SK-N-SH treated with all-trans-retinoic acid at 6 μM for 48 hours (cell line): Measurements from ENCODE around the gene RAC2.

Experiments used
- ATAC-seq: fragments of 200-7000 bp; cut with Tn5 transposase; 3 replicates; pipeline ENCODE4 v1.9.1; 2020; ENCODE audit warnings: mild to moderate bottlenecking, moderate library complexity
- ARNTL ChIP-seq: fragments of 450-650 bp; formaldehyde crosslinking; IDR thresholded peaks from 2 replicates; pipeline ENCODE4 v1.5.0; 2020; ENCODE audit warnings: low read depth, mild to moderate bottlenecking, moderate library complexity, borderline replicate concordance
- BACH2 ChIP-seq: fragments of 250-450 bp; sonication (Bioruptor Pico); IDR thresholded peaks from 2 replicates; pipeline ENCODE4 v1.9.0; 2021; ENCODE audit warnings: mild to moderate bottlenecking, borderline replicate concordance
- CSDC2 ChIP-seq: fragments of 250-450 bp; sonication (Bioruptor Pico); IDR thresholded peaks from 2 replicates; pipeline ENCODE4 v1.5.0; 2020; ENCODE audit warnings: mild to moderate bottlenecking, moderate library complexity
- CSRNP3 ChIP-seq: fragments of 250-450 bp; sonication (Bioruptor Pico); IDR thresholded peaks from 2 replicates; pipeline ENCODE4 v1.5.1; 2021; ENCODE audit warnings: mild to moderate bottlenecking, moderate library complexity
- ESRRG ChIP-seq: fragments of 250-450 bp; sonication (Bioruptor Pico); IDR thresholded peaks from 2 replicates; pipeline ENCODE4 v1.6.1; 2021; ENCODE audit warnings: mild to moderate bottlenecking
- GLIS3 ChIP-seq: fragments of 250-450 bp; sonication (Bioruptor Pico); IDR thresholded peaks from 2 replicates; pipeline ENCODE4 v1.5.0; 2020; ENCODE audit warnings: mild to moderate bottlenecking, moderate library complexity
- ISL1 ChIP-seq: fragments of 250-450 bp; sonication (Bioruptor Pico); IDR thresholded peaks from 2 replicates; pipeline ENCODE4 v2.1.2; 2022; ENCODE audit warnings: mild to moderate bottlenecking, moderate library complexity
- OSR1 ChIP-seq: fragments of 250-450 bp; sonication (Bioruptor Pico); IDR thresholded peaks from 2 replicates; pipeline ENCODE4 v1.8.0; 2022; ENCODE audit warnings: moderate library complexity, mild to moderate bottlenecking, inconsistent platforms
- PPARA ChIP-seq: fragments of 250-450 bp; sonication (Bioruptor Pico); IDR thresholded peaks from 2 replicates; pipeline ENCODE4 v1.5.0; 2020; ENCODE audit warnings: mild to moderate bottlenecking, borderline replicate concordance
- RARB ChIP-seq: fragments of 250-450 bp; sonication (Bioruptor Pico); IDR thresholded peaks from 2 replicates; pipeline ENCODE4 v1.8.0; 2021; ENCODE audit warnings: mild to moderate bottlenecking, moderate library complexity
- SNAI2 ChIP-seq: fragments of 250-450 bp; sonication (Bioruptor Pico); IDR thresholded peaks from 2 replicates; pipeline ENCODE4 v1.5.0; 2020; ENCODE audit warnings: mild to moderate bottlenecking, moderate library complexity
- TOX ChIP-seq: fragments of 250-450 bp; sonication (Bioruptor Pico); IDR thresholded peaks from 2 replicates; pipeline ENCODE4 v1.8.0; 2021; ENCODE audit warnings: mild to moderate bottlenecking, moderate library complexity, borderline replicate concordance
- ZC3H10 ChIP-seq: fragments of 250-450 bp; sonication (Bioruptor Pico); IDR thresholded peaks from 2 replicates; pipeline ENCODE4 v1.5.1; 2021; ENCODE audit warnings: mild to moderate bottlenecking, moderate library complexity
- ZFP3 ChIP-seq: fragments of 250-450 bp; sonication (Bioruptor Pico); IDR thresholded peaks from 2 replicates; pipeline ENCODE4 v1.5.0; 2020; ENCODE audit warnings: mild to moderate bottlenecking, moderate library complexity
- ZFP30 ChIP-seq: fragments of 450-650 bp; formaldehyde crosslinking; IDR thresholded peaks from 2 replicates; pipeline ENCODE4 v1.5.0; 2022; ENCODE audit warnings: mild to moderate bottlenecking, moderate library complexity
- ZNF565 ChIP-seq: fragments of 450-650 bp; formaldehyde crosslinking; conservative IDR thresholded peaks from 2 replicates; pipeline ENCODE4 v1.5.0; 2020; ENCODE audit warnings: low read depth, mild to moderate bottlenecking, moderate library complexity
- ZNF70 ChIP-seq: fragments of 450-650 bp; formaldehyde crosslinking; IDR thresholded peaks from 2 replicates; pipeline ENCODE4 v1.5.0; 2020; ENCODE audit warnings: mild to moderate bottlenecking, moderate library complexity
- TF ChIP-seq, protein P1 (sequence below): fragments of 250-450 bp; sonication (Bioruptor Pico); IDR thresholded peaks from 2 replicates; pipeline ENCODE4 v1.5.0; 2020; ENCODE audit warnings: mild to moderate bottlenecking, moderate library complexity
- TF ChIP-seq, protein P2 (sequence below): fragments of 250-450 bp; sonication (Bioruptor Pico); IDR thresholded peaks from 2 replicates; pipeline ENCODE4 v1.8.0; 2021; ENCODE audit warnings: low read depth, mild to moderate bottlenecking, moderate library complexity, borderline replicate concordance
- TF ChIP-seq, protein P3 (sequence below): fragments of 250-450 bp; sonication (Bioruptor Pico); IDR thresholded peaks from 2 replicates; pipeline ENCODE4 v1.5.1; 2020; ENCODE audit warnings: low read depth, mild to moderate bottlenecking, moderate library complexity
- TF ChIP-seq, protein P4 (sequence below): fragments of 250-450 bp; sonication (Bioruptor Pico); IDR thresholded peaks from 2 replicates; pipeline ENCODE4 v1.8.0; 2020; ENCODE audit warnings: mild to moderate bottlenecking, moderate library complexity, borderline replicate concordance

The RAC2 gene

GRCh38 chr22:37244922-37245722 is 1.1 kb upstream of the RAC2 start:
- TF ChIP-seq ARNTL (no peak), CSDC2 (CRISPR knock-in tag) (no peak)
- TF ChIP-seq, all 23 proteins: peak for 0

GRCh38 chr22:37243402-37244113 is 511 bp downstream of the RAC2 start:
- TF ChIP-seq OSR1 (CRISPR knock-in tag) (no peak), RARB (no peak), ZNF565 (CRISPR knock-in tag) (no peak), ZC3H10 (no peak), CSRNP3 (CRISPR knock-in tag) (no peak), SNAI2 (no peak), ZNF70 (CRISPR knock-in tag) (no peak), TOX (CRISPR knock-in tag) (no peak), ISL1 (CRISPR knock-in tag) (no peak), PPARA (CRISPR knock-in tag) (no peak), GLIS3 (CRISPR knock-in tag) (no peak), ARNTL (no peak), ZFP3 (no peak), ESRRG (CRISPR knock-in tag) (no peak), ZFP30 (CRISPR knock-in tag) (no peak), BACH2 (CRISPR knock-in tag) (no peak), CSDC2 (CRISPR knock-in tag) (no peak)
- TF ChIP-seq, protein P1, sequence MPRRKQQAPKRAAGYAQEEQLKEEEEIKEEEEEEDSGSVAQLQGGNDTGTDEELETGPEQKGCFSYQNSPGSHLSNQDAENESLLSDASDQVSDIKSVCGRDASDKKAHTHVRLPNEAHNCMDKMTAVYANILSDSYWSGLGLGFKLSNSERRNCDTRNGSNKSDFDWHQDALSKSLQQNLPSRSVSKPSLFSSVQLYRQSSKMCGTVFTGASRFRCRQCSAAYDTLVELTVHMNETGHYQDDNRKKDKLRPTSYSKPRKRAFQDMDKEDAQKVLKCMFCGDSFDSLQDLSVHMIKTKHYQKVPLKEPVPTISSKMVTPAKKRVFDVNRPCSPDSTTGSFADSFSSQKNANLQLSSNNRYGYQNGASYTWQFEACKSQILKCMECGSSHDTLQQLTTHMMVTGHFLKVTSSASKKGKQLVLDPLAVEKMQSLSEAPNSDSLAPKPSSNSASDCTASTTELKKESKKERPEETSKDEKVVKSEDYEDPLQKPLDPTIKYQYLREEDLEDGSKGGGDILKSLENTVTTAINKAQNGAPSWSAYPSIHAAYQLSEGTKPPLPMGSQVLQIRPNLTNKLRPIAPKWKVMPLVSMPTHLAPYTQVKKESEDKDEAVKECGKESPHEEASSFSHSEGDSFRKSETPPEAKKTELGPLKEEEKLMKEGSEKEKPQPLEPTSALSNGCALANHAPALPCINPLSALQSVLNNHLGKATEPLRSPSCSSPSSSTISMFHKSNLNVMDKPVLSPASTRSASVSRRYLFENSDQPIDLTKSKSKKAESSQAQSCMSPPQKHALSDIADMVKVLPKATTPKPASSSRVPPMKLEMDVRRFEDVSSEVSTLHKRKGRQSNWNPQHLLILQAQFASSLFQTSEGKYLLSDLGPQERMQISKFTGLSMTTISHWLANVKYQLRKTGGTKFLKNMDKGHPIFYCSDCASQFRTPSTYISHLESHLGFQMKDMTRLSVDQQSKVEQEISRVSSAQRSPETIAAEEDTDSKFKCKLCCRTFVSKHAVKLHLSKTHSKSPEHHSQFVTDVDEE (CRISPR knock-in tag), result no peak
- TF ChIP-seq, protein P2, sequence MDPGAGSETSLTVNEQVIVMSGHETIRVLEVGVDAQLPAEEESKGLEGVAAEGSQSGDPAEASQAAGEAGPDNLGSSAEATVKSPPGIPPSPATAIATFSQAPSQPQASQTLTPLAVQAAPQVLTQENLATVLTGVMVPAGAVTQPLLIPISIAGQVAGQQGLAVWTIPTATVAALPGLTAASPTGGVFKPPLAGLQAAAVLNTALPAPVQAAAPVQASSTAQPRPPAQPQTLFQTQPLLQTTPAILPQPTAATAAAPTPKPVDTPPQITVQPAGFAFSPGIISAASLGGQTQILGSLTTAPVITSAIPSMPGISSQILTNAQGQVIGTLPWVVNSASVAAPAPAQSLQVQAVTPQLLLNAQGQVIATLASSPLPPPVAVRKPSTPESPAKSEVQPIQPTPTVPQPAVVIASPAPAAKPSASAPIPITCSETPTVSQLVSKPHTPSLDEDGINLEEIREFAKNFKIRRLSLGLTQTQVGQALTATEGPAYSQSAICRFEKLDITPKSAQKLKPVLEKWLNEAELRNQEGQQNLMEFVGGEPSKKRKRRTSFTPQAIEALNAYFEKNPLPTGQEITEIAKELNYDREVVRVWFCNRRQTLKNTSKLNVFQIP (CRISPR knock-in tag), result no peak
- TF ChIP-seq, protein P3, sequence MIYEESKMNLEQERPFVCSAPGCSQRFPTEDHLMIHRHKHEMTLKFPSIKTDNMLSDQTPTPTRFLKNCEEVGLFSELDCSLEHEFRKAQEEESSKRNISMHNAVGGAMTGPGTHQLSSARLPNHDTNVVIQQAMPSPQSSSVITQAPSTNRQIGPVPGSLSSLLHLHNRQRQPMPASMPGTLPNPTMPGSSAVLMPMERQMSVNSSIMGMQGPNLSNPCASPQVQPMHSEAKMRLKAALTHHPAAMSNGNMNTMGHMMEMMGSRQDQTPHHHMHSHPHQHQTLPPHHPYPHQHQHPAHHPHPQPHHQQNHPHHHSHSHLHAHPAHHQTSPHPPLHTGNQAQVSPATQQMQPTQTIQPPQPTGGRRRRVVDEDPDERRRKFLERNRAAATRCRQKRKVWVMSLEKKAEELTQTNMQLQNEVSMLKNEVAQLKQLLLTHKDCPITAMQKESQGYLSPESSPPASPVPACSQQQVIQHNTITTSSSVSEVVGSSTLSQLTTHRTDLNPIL (CRISPR knock-in tag), result no peak
- TF ChIP-seq, all 23 proteins: peak for 0
- ATAC-seq, result no peak

More at GRCh38 chr22:37244922-37245722, 1.1 kb upstream of the RAC2 start:
- no peak for ATAC-seq

GRCh38 chr22:37242395-37242918 is 1.6 kb downstream of the RAC2 start:
- TF ChIP-seq ARNTL (no peak), ZNF70 (CRISPR knock-in tag) (no peak), BACH2 (CRISPR knock-in tag) (no peak), CSDC2 (CRISPR knock-in tag) (no peak), ZNF565 (CRISPR knock-in tag) (no peak), PPARA (CRISPR knock-in tag) (no peak), ISL1 (CRISPR knock-in tag) (no peak), CSRNP3 (CRISPR knock-in tag) (no peak)
- TF ChIP-seq, protein P2 (CRISPR knock-in tag), result no peak
- TF ChIP-seq, protein P4, sequence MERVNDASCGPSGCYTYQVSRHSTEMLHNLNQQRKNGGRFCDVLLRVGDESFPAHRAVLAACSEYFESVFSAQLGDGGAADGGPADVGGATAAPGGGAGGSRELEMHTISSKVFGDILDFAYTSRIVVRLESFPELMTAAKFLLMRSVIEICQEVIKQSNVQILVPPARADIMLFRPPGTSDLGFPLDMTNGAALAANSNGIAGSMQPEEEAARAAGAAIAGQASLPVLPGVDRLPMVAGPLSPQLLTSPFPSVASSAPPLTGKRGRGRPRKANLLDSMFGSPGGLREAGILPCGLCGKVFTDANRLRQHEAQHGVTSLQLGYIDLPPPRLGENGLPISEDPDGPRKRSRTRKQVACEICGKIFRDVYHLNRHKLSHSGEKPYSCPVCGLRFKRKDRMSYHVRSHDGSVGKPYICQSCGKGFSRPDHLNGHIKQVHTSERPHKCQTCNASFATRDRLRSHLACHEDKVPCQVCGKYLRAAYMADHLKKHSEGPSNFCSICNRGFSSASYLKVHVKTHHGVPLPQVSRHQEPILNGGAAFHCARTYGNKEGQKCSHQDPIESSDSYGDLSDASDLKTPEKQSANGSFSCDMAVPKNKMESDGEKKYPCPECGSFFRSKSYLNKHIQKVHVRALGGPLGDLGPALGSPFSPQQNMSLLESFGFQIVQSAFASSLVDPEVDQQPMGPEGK, result no peak
- TF ChIP-seq, protein P3 (CRISPR knock-in tag), result no peak
- ATAC-seq, result peak; percentile 53
